ENCODE data around the gene ZNF516. TPM values are rescaled to one million over a fixed set of nuclear protein-coding genes. Genes with fewer than 3 reads are reported as not detected.

Gene ZNF516
- total RNA-seq, 1 experiment from 2014 or later: 22.6 TPM

DNA sequence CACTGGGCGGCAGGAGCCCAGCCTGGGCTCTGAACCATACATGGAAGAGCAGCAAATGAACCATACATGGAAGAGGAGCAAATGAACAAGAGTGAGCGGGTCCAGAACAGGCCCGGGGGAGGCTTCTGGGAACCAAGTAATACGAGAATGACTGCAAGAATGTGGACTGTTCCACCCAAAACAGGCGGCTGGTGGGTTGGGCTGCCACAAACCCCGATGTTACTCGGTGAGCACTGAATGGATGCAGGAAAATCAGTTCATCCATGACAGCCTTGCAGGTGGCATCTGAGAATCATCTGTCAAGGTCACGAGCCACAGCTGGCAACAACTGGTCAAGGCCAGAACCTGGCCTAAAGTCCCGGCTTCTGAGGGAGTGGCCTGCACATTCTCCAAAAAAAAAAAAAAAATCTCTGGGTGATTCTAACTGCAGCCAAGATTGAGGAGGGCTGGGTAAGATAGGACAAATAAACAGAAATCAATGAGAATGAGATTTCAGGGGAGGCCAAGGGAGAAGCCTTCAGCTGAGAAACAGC lies 106.1 kb downstream of the ZNF516 start:
- Histone ChIP-seq H3T11ph (ENCODE audit: low read length) (no peak overlapping the region), H2AK5ac (ENCODE audit: insufficient read length, low read length) (no peak overlapping the region), H2AFZ (ENCODE audit: low read length) (no peak overlapping the region), H3K27ac (ENCODE audit: insufficient read length, low read depth, low read length) (no peak overlapping the region), H4K5ac (ENCODE audit: insufficient read length, low read depth, low read length) (no peak overlapping the region), H3K4me2 (ENCODE audit: insufficient read depth, insufficient read length, low read length) (no peak overlapping the region), H4K20me1 (ENCODE audit: control insufficient read depth, insufficient read depth, insufficient read length) (no peaks in the 10 kb centered on the region), H3K79me2 (ENCODE audit: insufficient read depth, low read length) (no peaks in the 10 kb centered on the region), H3K9me3 (ENCODE audit: control insufficient read depth, low read depth, low read length) (no peaks in the 10 kb centered on the region), H2BK12ac (ENCODE audit: insufficient read length, low read depth, low read length) (no peak overlapping the region), H2BK120ac (ENCODE audit: low read depth, low read length, poor library complexity, severe bottlenecking) (no peak overlapping the region), H3K23me2 (ENCODE audit: insufficient read length, low read depth, low read length, poor library complexity, severe bottlenecking) (no peaks in the 10 kb centered on the region), H2BK5ac (ENCODE audit: insufficient read length, low read length) (no peak overlapping the region), H3K9ac (ENCODE audit: extremely low read depth, insufficient read length, low read length) (no peak overlapping the region), H4K91ac (ENCODE audit: insufficient read length, low read depth, low read length) (no peak overlapping the region), H4K8ac (replicated peaks; ENCODE audit: insufficient read length, low read depth, low read length) (no peak overlapping the region), H3K4ac (ENCODE audit: low read depth, low read length) (no peak overlapping the region), H3K27me3 (ENCODE audit: insufficient read depth, low read length) (no peaks in the 10 kb centered on the region), H3K79me1 (ENCODE audit: insufficient read depth, low read depth, low read length, poor library complexity, severe bottlenecking) (peaks cover 4% of the 10 kb centered on the region), H3K23ac (ENCODE audit: insufficient read length, low read depth, low read length) (no peak overlapping the region), H2BK15ac (ENCODE audit: low read depth, low read length) (no peak overlapping the region), H3K4me1 (ENCODE audit: insufficient read depth, low read length) (no peaks in the 10 kb centered on the region), H2BK20ac (ENCODE audit: low read depth, low read length, poor library complexity, severe bottlenecking) (no peak overlapping the region), H3K56ac (ENCODE audit: insufficient read length, low read depth, low read length) (no peak overlapping the region), H3K14ac (ENCODE audit: insufficient read depth, low read length) (no peak overlapping the region; the same call in 1 of the 2 replicates), H3K18ac (ENCODE audit: insufficient read length, low read depth, low read length) (no peak overlapping the region)
- H3K27ac Mint-ChIP-seq: peak overlapping the region in 1 of 3 experiments; percentile 10; a peak in 1 of 7 replicates
- peaks cover 9 to 10% of the 10 kb centered on the region in 2 experiments; a peak in 3 of 4 replicates for H3K4me1 Mint-ChIP-seq
- WGBS (ENCODE audit: extremely low coverage, insufficient read length, low lambda C conversion rate): no CpG with 5 or more reads among the region's 9 CpGs
- H3K36me3 Mint-ChIP-seq (ENCODE audit: insufficient read depth in 1 of 3, low read depth in 3 of 3): peaks cover 0 to 16% (median 6%) of the 10 kb centered on the region in 3 experiments; a peak in 4 of 7 replicates
- H3K27me3 Mint-ChIP-seq (ENCODE audit: low read depth): no peaks in the 10 kb centered on the region; the same call in 1 of the 2 replicates
- DNase-seq: no peak
- no peak overlapping the region for H3K4me3 Mint-ChIP-seq
- TF ChIP-seq, protein P1, sequence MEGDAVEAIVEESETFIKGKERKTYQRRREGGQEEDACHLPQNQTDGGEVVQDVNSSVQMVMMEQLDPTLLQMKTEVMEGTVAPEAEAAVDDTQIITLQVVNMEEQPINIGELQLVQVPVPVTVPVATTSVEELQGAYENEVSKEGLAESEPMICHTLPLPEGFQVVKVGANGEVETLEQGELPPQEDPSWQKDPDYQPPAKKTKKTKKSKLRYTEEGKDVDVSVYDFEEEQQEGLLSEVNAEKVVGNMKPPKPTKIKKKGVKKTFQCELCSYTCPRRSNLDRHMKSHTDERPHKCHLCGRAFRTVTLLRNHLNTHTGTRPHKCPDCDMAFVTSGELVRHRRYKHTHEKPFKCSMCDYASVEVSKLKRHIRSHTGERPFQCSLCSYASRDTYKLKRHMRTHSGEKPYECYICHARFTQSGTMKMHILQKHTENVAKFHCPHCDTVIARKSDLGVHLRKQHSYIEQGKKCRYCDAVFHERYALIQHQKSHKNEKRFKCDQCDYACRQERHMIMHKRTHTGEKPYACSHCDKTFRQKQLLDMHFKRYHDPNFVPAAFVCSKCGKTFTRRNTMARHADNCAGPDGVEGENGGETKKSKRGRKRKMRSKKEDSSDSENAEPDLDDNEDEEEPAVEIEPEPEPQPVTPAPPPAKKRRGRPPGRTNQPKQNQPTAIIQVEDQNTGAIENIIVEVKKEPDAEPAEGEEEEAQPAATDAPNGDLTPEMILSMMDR (conservative IDR thresholded peaks at IDR 0.05): no peak
- peaks cover 5 to 8% of the 10 kb centered on the region in 2 experiments; a peak in 3 of 5 replicates for H3K9me3 Mint-ChIP-seq

Data from H9 (cell line).